ENCODE data around the gene CDON.

CDON gene

GRCh38 chr11:126102436-126102981 is 39.8 kb upstream of the CDON start:
- H3K36me3 ChIP-seq (ENCODE audit: insufficient read depth, low read length) = no peaks in the 10 kb centered on the region
- H3K4me2 ChIP-seq (ENCODE audit: low read depth, low read length, poor library complexity, severe bottlenecking) = no peak overlapping the region
- H2AFZ ChIP-seq (ENCODE audit: low read length) = no peak overlapping the region
- no peaks in the 10 kb centered on the region for H3K9me3 ChIP-seq (ENCODE audit: insufficient read depth, low read depth, low read length)
- no peaks in the 10 kb centered on the region for H3K79me2 ChIP-seq (ENCODE audit: insufficient read depth, low read length)
- H3K9ac ChIP-seq (ENCODE audit: low read depth, low read length, poor library complexity, severe bottlenecking) = no peak overlapping the region
- H4K20me1 ChIP-seq (ENCODE audit: insufficient read depth, low read length, poor library complexity, severe bottlenecking) = no peaks in the 10 kb centered on the region
- H3K4me1 ChIP-seq (ENCODE audit: insufficient read depth, low read length, poor library complexity, severe bottlenecking) = no peaks in the 10 kb centered on the region
- no peak for TF ChIP-seq EZH2phosphoT487 (IDR thresholded peaks at IDR 0.05; ENCODE audit: borderline replicate concordance)
- TF ChIP-seq, protein P1, sequence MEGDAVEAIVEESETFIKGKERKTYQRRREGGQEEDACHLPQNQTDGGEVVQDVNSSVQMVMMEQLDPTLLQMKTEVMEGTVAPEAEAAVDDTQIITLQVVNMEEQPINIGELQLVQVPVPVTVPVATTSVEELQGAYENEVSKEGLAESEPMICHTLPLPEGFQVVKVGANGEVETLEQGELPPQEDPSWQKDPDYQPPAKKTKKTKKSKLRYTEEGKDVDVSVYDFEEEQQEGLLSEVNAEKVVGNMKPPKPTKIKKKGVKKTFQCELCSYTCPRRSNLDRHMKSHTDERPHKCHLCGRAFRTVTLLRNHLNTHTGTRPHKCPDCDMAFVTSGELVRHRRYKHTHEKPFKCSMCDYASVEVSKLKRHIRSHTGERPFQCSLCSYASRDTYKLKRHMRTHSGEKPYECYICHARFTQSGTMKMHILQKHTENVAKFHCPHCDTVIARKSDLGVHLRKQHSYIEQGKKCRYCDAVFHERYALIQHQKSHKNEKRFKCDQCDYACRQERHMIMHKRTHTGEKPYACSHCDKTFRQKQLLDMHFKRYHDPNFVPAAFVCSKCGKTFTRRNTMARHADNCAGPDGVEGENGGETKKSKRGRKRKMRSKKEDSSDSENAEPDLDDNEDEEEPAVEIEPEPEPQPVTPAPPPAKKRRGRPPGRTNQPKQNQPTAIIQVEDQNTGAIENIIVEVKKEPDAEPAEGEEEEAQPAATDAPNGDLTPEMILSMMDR (conservative IDR thresholded peaks at IDR 0.05; ENCODE audit: low read length) = no peak
- H3K4me3 ChIP-seq (ENCODE audit: low read length, poor library complexity, severe bottlenecking) = no peak overlapping the region
- H3K27me3 ChIP-seq (ENCODE audit: insufficient read depth, low read length, poor library complexity, severe bottlenecking) = no peaks in the 10 kb centered on the region
- H3K9me2 ChIP-seq (replicated peaks; ENCODE audit: low read depth, low read length) = no peaks in the 10 kb centered on the region
- no peaks in the 10 kb centered on the region for H3F3A ChIP-seq (ENCODE audit: low read depth)

- Histone ChIP-seq H3K9ac (ENCODE audit: low read depth, low read length, poor library complexity, severe bottlenecking) (no peak overlapping the region), H3K9me2 (replicated peaks; ENCODE audit: low read depth, low read length) (no peaks in the 10 kb centered on the region), H4K20me1 (ENCODE audit: insufficient read depth, low read length, poor library complexity, severe bottlenecking) (no peaks in the 10 kb centered on the region), H3K4me3 (ENCODE audit: low read length, poor library complexity, severe bottlenecking) (no peak overlapping the region), H3K4me1 (ENCODE audit: insufficient read depth, low read length, poor library complexity, severe bottlenecking) (no peaks in the 10 kb centered on the region), H3K36me3 (ENCODE audit: insufficient read depth, low read length) (no peaks in the 10 kb centered on the region), H3K27me3 (ENCODE audit: insufficient read depth, low read length, poor library complexity, severe bottlenecking) (no peaks in the 10 kb centered on the region), H3K79me2 (ENCODE audit: insufficient read depth, low read length) (no peaks in the 10 kb centered on the region), H3K4me2 (ENCODE audit: low read depth, low read length, poor library complexity, severe bottlenecking) (no peak overlapping the region), H2AFZ (ENCODE audit: low read length) (no peak overlapping the region), H3K9me3 (ENCODE audit: insufficient read depth, low read depth, low read length) (no peaks in the 10 kb centered on the region), H3F3A (ENCODE audit: low read depth) (no peaks in the 10 kb centered on the region)
- TF ChIP-seq, protein P1 (conservative IDR thresholded peaks at IDR 0.05; ENCODE audit: low read length) = no peak
- TF ChIP-seq EZH2phosphoT487 (IDR thresholded peaks at IDR 0.05; ENCODE audit: borderline replicate concordance) = no peak
Measured at GRCh38 chr11:126101930-126102283, 39.2 kb upstream of the CDON start.

GRCh38 chr11:126101251-126101929 is 38.7 kb upstream of the CDON start:
- H3K27me3 ChIP-seq (ENCODE audit: insufficient read depth, low read length, poor library complexity, severe bottlenecking) = no peaks in the 10 kb centered on the region
- H3F3A ChIP-seq (ENCODE audit: low read depth) = no peaks in the 10 kb centered on the region
- H3K79me2 ChIP-seq (ENCODE audit: insufficient read depth, low read length) = no peaks in the 10 kb centered on the region
- H3K9me2 ChIP-seq (replicated peaks; ENCODE audit: low read depth, low read length) = no peaks in the 10 kb centered on the region
- no peak overlapping the region for H3K9ac ChIP-seq (ENCODE audit: low read depth, low read length, poor library complexity, severe bottlenecking)
- H3K9me3 ChIP-seq (ENCODE audit: insufficient read depth, low read depth, low read length) = no peaks in the 10 kb centered on the region
- H4K20me1 ChIP-seq (ENCODE audit: insufficient read depth, low read length, poor library complexity, severe bottlenecking) = no peaks in the 10 kb centered on the region
- H3K36me3 ChIP-seq (ENCODE audit: insufficient read depth, low read length) = no peaks in the 10 kb centered on the region
- H3K4me2 ChIP-seq (ENCODE audit: low read depth, low read length, poor library complexity, severe bottlenecking) = no peak overlapping the region
- no peak overlapping the region for H3K4me3 ChIP-seq (ENCODE audit: low read length, poor library complexity, severe bottlenecking)
- no peak for TF ChIP-seq EZH2phosphoT487 (IDR thresholded peaks at IDR 0.05; ENCODE audit: borderline replicate concordance)
- TF ChIP-seq, protein P1 (conservative IDR thresholded peaks at IDR 0.05; ENCODE audit: low read length) = no peak
- H2AFZ ChIP-seq (ENCODE audit: low read length) = no peak overlapping the region
- no peaks in the 10 kb centered on the region for H3K4me1 ChIP-seq (ENCODE audit: insufficient read depth, low read length, poor library complexity, severe bottlenecking)
